Fibroblast of mammary gland (primary cell): ENCODE results near the gene RCOR3.
A peak's percentile ranks its signal among the peaks of the same experiment; 100 is the strongest.
"Not testable (repeated sequence)": the region's sequence is repeated elsewhere in the genome, so short reads cannot be mapped to it uniquely, and the experiment has no call there.

Experiments
- DNase-seq: peaks from one replicate; pipeline ENCODE4 v3.0.0-alpha.2; 2010; ENCODE audit warnings: low read depth
- H3K4me3 ChIP-seq: 2 replicates; pipeline ENCODE4 v1.5.1; 2011; ENCODE audit warnings: low read depth, mild to moderate bottlenecking, low read length, moderate library complexity; ENCODE audit not compliant: control insufficient read depth
- CTCF ChIP-seq: conservative IDR thresholded peaks from 2 replicates; pipeline ENCODE4 v1.5.1; 2011; ENCODE audit warnings: low read depth, low read length, inconsistent platforms; ENCODE audit not compliant: control insufficient read depth, insufficient read depth

The RCOR3 gene

GRCh38 chr1:211247921-211248320, 11.2 kb upstream of the RCOR3 start:
- DNase-seq: no peak
- TF ChIP-seq CTCF: no peak
- no peak overlapping the region for H3K4me3 ChIP-seq

DNA sequence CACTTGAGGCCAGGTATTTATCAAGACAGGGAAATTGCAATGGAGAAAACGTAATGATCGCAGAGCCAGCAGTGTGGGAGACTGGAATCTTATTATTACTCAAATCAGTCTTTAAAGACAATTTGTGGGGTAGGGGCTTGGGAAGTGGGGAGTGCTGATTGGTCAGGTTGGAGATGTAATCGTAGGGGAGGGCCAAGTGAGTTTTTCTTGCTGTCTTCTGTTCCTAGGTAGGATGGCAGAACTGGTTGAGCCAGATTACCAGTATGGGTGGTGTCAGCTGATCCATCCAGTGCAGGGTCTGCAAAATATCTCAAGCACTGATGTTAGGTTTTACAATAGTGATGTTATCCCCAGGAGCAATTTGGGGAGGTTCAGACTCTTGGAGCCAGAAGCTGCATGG, 9.6 kb upstream of the RCOR3 start:
- not testable (repeated sequence) for DNase-seq, H3K4me3 ChIP-seq

- no peak for TF ChIP-seq CTCF
- no peak for DNase-seq
- H3K4me3 ChIP-seq: peak overlapping the region; percentile 41
Measured at GRCh38 chr1:211257826-211258225, 1.3 kb upstream of the RCOR3 start.

GRCh38 chr1:211258310-211258755, 833 bp upstream of the RCOR3 start:
- DNase-seq: peak; percentile 71
- peak overlapping the region; percentile 41 for H3K4me3 ChIP-seq
- no peak for TF ChIP-seq CTCF

- DNase-seq: peak; percentile 46
- H3K4me3 ChIP-seq: peak overlapping the region; percentile 74
- TF ChIP-seq CTCF: no peak
Measured at GRCh38 chr1:211259638-211260126, 516 bp downstream of the RCOR3 start.

DNA sequence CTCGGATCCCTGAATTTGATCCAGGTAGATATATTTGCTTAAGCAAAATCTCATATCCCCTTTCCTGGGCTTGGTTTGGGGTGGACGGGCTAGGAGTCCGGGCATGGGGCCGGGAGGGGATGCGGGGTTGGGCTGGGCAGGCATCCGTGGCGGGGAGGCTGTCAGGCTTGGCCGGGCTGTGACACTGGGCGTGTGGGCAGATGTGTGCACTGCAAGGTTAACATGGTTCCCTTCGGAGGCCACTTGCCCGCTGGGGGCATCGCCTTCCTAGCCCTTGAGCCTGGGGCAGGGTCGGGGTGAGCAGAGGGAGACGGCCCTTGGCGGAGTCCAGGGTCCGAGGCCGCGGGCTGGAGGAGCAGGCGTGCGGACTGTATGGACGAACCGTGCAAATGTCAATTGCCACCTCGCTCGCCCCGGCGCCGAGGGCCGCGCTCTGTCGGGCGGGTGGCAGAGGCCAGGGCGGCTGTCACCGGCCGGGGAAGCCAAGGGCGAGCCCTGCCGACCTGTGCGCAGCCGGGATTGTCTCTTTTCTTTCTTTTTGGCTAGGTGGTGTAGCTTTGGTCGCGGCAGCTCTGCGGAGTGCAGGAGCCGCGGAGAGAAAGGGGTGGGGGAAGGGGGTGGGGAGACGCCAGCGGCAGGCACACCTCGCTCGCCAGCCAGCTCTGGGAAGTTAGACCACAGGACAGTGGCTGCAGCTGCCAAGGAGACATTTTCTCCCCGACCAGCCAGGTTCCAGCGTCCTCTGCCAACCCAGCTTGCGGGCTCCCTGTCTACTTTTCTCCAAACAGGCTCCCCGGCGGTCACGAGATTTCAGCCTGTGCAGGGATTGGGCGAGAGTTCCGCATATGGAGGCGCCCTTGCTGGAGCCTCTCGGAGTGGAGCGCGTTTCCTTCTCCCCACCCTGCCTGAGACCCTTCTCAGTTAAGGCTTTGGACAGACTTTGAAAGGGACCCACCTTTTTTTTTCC, 1.3 kb downstream of the RCOR3 start:
- TF ChIP-seq CTCF: no peak
- peak overlapping the region; percentile 74 for H3K4me3 ChIP-seq
- DNase-seq: peak; percentile 62

- no peak for TF ChIP-seq CTCF
- DNase-seq: no peak
- peak overlapping the region; percentile 74 for H3K4me3 ChIP-seq
Measured at GRCh38 chr1:211261229-211261628, 2.1 kb downstream of the RCOR3 start.

- not testable (repeated sequence) for DNase-seq, H3K4me3 ChIP-seq
Measured at GRCh38 chr1:211263022-211263421, 3.9 kb downstream of the RCOR3 start.
